Activated T-cell treated with anti-CD3 and anti-CD28 coated beads, Interleukin-2, amount 50 U/mL, for 24 hours (primary cell): ENCODE measurements around the gene TMEM187.
"Not testable (repeated sequence)": the region's sequence is repeated elsewhere in the genome, so short reads cannot be mapped to it uniquely, and the experiment has no call there.

Source experiments
- DNase-seq: peaks from one replicate; pipeline ENCODE4 v3.0.0-alpha.2; 2020
- H3K27ac Mint-ChIP-seq: 2 replicates; pipeline ENCODE4 v1.8.0; 2020; ENCODE audit warnings: mild to moderate bottlenecking, mixed read lengths
- H3K27me3 Mint-ChIP-seq: 2 replicates; pipeline ENCODE4 v1.8.0; 2020; ENCODE audit warnings: mixed read lengths
- H3K36me3 Mint-ChIP-seq: 2 replicates; pipeline ENCODE4 v1.8.0; 2020; ENCODE audit warnings: low read depth, mixed read lengths
- H3K4me1 Mint-ChIP-seq: 2 replicates; pipeline ENCODE4 v1.8.0; 2020; ENCODE audit warnings: low read depth, mixed read lengths
- H3K4me3 Mint-ChIP-seq: 2 replicates; pipeline ENCODE4 v1.8.0; 2020; ENCODE audit warnings: mild to moderate bottlenecking, moderate library complexity, mixed read lengths
- H3K9me3 Mint-ChIP-seq: 2 replicates; pipeline ENCODE4 v1.8.0; 2020; ENCODE audit warnings: mixed read lengths

TMEM187 gene

DNA sequence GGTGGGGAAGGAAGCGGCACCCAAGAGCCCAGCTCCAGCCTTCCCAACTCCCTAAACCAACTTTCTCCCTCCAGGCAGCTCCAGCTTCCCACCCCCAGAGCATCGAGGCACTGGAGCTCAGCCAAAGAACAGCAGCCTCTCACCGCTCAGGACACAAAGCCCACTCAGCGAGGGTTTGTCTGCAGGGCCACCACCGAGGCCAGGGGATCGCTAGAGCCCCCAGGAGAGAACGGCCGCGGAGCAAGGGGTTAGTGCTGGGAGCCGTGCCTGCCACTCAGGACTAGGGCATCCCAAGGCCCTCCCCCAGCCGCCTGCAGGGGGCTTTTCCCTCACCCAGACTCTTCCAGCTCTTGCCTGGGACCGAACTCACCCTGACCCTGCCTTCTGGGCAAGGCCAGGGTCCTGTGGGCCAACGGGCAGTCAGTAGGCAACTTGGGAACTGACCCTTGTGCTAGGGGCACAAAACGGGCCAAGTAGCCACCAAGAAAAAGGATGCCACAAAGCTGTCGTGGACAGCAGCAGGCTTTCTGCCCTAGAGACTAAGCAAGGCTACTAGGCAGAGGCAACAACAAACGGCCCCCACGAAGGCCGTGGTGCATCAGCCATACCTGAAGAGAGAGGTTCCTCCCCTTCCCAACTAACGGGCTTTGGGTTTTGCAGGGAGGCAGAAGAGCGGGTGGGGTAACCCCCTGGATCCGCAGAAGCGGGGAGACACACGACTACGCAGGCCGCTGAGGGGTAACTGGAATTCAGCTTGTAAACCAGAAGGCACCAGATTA is 3.2 kb upstream of the TMEM187 start:
- Mint-ChIP-seq H3K36me3 (peaks cover 71% of the 10 kb centered on the region), H3K4me1 (peaks cover 52% of the 10 kb centered on the region)

DNA sequence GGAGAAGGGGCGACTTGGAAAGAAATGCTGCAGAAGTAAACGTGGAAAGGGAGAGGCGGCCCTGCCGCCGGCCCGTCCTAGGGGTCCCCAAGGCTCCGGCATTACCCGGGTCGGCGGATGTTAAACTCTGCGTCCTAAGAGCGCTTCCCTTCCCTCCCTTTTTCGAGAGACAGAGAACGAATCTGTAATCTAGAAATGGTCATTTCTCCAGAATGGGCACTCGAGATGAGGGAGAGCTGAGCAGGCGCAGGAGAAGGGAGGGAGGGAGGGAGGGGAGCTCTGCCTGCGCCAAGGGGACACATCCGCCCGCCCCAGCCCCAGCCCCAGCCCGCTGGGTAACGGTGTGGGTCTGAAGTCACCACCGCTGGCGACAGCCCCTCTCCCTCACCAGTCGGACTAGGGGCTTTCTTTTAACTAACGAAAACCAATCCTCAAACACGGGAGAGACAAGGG is 2.6 kb upstream of the TMEM187 start:
- DNase-seq = peak; percentile 59
- H3K4me3 Mint-ChIP-seq = peak overlapping the region; percentile 100
- peaks cover 54% of the 10 kb centered on the region for H3K4me1 Mint-ChIP-seq
- peaks cover 65% of the 10 kb centered on the region for H3K36me3 Mint-ChIP-seq
- H3K9me3 Mint-ChIP-seq = no peaks in the 10 kb centered on the region
- no peaks in the 10 kb centered on the region for H3K27me3 Mint-ChIP-seq
- peak overlapping the region; percentile 97 for H3K27ac Mint-ChIP-seq

More for the DNA sequence above, 3.2 kb upstream of the TMEM187 start:
- Mint-ChIP-seq H3K27me3 (no peaks in the 10 kb centered on the region), H3K9me3 (no peaks in the 10 kb centered on the region), H3K4me3 (peak overlapping the region; percentile 100), H3K27ac (peak overlapping the region; percentile 97)
- DNase-seq = no peak

DNA sequence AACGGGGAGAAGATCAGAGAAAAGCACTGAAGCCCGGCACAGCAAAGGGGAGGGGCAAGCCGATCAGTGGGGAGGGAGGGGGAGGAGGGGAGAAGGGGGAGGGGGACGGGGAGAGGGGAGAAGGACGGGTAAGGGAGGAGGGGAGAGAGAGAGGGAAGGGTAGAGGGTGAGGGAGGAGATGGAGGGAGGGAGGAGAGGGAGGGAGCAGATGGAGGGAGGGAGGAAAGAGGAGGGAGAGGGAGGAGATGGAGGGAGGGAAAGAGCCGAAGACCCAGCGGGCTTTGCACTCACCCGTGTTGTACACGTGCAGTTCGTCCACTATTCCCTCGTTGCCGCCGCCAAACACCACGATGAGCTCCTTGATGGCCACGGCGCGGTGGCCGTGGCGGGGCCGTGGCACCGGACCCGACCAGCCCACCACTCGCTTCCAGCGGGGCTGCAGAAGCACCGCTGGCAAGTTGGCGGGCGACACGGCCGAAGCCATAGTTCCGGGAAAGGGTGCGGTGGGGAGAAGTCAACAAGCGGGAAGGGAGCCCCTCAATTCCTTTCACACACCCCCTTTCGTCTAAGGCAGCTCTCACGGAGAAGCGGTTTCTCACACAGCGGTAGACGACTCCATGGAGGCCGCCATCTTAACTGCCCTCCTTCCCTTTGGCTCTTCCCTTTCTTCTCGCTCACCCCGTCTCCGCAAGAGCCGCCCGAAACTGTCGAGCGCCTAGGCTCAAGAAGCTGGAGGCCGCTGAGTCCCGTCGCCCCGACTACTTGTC is 2.0 kb upstream of the TMEM187 start:
- Mint-ChIP-seq H3K27ac (peak overlapping the region; percentile 100), H3K27me3 (no peaks in the 10 kb centered on the region), H3K9me3 (no peaks in the 10 kb centered on the region), H3K36me3 (peaks cover 59% of the 10 kb centered on the region), H3K4me3 (peak overlapping the region; percentile 100), H3K4me1 (peaks cover 49% of the 10 kb centered on the region)
- no peak for DNase-seq

GRCh38 chrX:153971124-153971449 is 1.5 kb upstream of the TMEM187 start:
- Mint-ChIP-seq H3K4me1 (peaks cover 48% of the 10 kb centered on the region), H3K27ac (peak overlapping the region; percentile 100), H3K4me3 (peak overlapping the region; percentile 100), H3K27me3 (peaks cover 3% of the 10 kb centered on the region), H3K9me3 (no peaks in the 10 kb centered on the region), H3K36me3 (peaks cover 55% of the 10 kb centered on the region)
- DNase-seq = peak; percentile 94

GRCh38 chrX:153971450-153972367 is 845 bp upstream of the TMEM187 start, which contains the start of gene HCFC1:
TSS of gene HCFC1 (minus strand) at chrX:153971818. CDS start at chrX:153970840, 978 bp downstream.
- DNase-seq = peak; percentile 96
- H3K27me3 Mint-ChIP-seq = peaks cover 3% of the 10 kb centered on the region
- peaks cover 49% of the 10 kb centered on the region for H3K36me3 Mint-ChIP-seq
- peaks cover 42% of the 10 kb centered on the region for H3K4me1 Mint-ChIP-seq
- H3K9me3 Mint-ChIP-seq = no peaks in the 10 kb centered on the region
- H3K4me3 Mint-ChIP-seq = peak within 1 kb of the TSS; percentile 100
- H3K27ac Mint-ChIP-seq = peak within 1 kb of the TSS; percentile 100

DNA sequence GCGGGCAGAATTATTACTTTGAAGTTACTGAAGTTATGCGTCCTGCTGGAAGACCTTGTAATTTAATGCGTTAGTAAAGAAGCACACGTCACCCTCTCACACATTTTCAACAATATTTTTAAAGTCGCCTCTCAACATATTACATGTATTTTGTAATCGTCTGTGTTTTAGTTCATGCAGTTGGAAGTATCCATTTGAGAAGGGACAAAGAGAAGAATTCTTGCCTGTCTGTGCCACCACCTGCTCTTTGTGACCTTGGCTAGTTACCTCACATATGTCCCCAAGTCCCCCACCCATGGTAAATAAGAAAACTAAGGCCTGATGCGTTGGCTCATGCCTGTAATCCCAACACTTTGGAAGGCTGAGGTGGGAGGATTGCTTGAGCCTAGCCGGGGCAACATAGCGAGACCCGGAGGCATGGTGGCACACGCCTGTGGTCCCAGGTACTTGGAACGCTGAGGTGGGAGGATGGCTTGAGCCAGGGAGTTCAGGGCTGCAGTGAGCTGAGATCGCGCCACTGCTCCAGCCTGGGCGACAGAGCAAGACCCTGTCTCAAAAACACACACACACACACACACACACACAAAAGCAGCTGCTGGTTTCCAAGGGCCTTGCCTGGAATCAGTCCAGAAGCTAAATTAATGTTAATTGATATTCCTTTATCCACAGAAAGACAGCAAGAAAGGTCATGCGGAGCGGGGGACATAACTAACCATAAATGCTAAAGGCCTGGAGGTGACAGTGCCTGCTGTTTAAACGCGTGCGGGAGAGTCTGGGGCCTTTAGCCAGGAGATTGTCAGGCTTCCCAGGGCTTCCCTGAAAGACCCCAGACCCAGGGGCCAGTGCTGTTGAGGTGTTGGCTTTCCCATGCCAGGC is 811 bp downstream of the TMEM187 start:
- H3K4me1 Mint-ChIP-seq = peaks cover 26% of the 10 kb centered on the region
- no peak for DNase-seq
- H3K9me3 Mint-ChIP-seq = no peaks in the 10 kb centered on the region
- H3K4me3 Mint-ChIP-seq = peak overlapping the region; percentile 83
- peaks cover 3% of the 10 kb centered on the region for H3K27me3 Mint-ChIP-seq
- H3K27ac Mint-ChIP-seq = peak overlapping the region; percentile 94
- H3K36me3 Mint-ChIP-seq = peaks cover 32% of the 10 kb centered on the region

GRCh38 chrX:153974003-153974725 is 1.6 kb downstream of the TMEM187 start:
- no peak for DNase-seq
- Mint-ChIP-seq H3K9me3 (no peaks in the 10 kb centered on the region), H3K27me3 (peaks cover 3% of the 10 kb centered on the region), H3K4me3 (peak overlapping the region; percentile 83), H3K36me3 (peaks cover 24% of the 10 kb centered on the region), H3K27ac (peak overlapping the region; percentile 94), H3K4me1 (peaks cover 25% of the 10 kb centered on the region)

GRCh38 chrX:153974726-153975286 is 2.3 kb downstream of the TMEM187 start:
- Mint-ChIP-seq H3K4me3 (peak overlapping the region; percentile 83), H3K27ac (peak overlapping the region; percentile 94), H3K9me3 (no peaks in the 10 kb centered on the region), H3K27me3 (peaks cover 3% of the 10 kb centered on the region), H3K4me1 (peaks cover 25% of the 10 kb centered on the region), H3K36me3 (peaks cover 18% of the 10 kb centered on the region)
- DNase-seq = no peak

GRCh38 chrX:153980394-153980793 is 7.8 kb downstream of the TMEM187 start:
- DNase-seq, H3K36me3 Mint-ChIP-seq, H3K9me3 Mint-ChIP-seq: not testable (repeated sequence)
- H3K27ac Mint-ChIP-seq = peak overlapping the region; percentile 88
- H3K4me1 Mint-ChIP-seq = peaks cover 53% of the 10 kb centered on the region
- peaks cover 46% of the 10 kb centered on the region for H3K27me3 Mint-ChIP-seq
- peak overlapping the region; percentile 67 for H3K4me3 Mint-ChIP-seq

- no peaks in the 10 kb centered on the region for H3K9me3 Mint-ChIP-seq
- no peaks in the 10 kb centered on the region for H3K36me3 Mint-ChIP-seq
- H3K4me3 Mint-ChIP-seq = peak overlapping the region; percentile 37
- no peak for DNase-seq
- peaks cover 42% of the 10 kb centered on the region for H3K27me3 Mint-ChIP-seq
- H3K27ac Mint-ChIP-seq = peak overlapping the region; percentile 88
- peaks cover 52% of the 10 kb centered on the region for H3K4me1 Mint-ChIP-seq
Measured at GRCh38 chrX:153981231-153981630, 8.7 kb downstream of the TMEM187 start.

DNA sequence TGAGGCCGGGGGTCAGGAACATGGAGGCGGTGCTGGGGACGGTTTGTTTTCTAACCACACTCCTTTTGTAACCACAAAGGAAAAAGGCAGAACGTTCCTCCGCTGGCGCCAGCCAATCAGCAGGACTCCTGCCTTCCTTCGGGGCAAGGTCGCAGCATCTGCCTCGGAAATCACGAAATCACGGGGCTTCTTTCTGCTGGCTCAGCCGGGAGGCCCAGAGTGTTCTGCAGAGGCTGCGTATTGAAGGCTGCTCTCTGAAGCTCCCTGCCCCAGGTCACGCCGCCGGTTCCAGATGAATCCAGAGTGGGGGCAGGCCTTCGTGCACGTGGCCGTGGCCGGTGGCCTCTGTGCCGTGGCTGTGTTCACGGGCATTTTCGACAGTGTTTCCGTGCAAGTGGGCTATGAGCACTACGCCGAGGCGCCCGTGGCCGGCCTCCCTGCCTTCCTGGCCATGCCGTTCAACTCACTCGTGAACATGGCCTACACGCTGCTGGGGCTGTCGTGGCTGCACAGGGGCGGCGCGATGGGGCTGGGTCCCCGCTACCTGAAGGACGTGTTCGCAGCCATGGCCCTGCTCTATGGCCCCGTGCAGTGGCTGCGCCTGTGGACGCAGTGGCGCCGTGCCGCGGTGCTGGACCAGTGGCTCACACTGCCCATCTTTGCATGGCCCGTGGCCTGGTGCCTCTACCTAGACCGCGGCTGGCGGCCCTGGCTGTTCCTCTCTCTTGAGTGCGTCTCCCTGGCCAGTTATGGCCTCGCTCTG is 9.4 kb downstream of the TMEM187 start:
- Mint-ChIP-seq H3K9me3 (no peaks in the 10 kb centered on the region), H3K27me3 (peaks cover 44% of the 10 kb centered on the region), H3K36me3 (no peaks in the 10 kb centered on the region), H3K27ac (peak overlapping the region; percentile 88), H3K4me1 (peaks cover 53% of the 10 kb centered on the region), H3K4me3 (peak overlapping the region; percentile 37)
- DNase-seq = peak; percentile 71

DNA sequence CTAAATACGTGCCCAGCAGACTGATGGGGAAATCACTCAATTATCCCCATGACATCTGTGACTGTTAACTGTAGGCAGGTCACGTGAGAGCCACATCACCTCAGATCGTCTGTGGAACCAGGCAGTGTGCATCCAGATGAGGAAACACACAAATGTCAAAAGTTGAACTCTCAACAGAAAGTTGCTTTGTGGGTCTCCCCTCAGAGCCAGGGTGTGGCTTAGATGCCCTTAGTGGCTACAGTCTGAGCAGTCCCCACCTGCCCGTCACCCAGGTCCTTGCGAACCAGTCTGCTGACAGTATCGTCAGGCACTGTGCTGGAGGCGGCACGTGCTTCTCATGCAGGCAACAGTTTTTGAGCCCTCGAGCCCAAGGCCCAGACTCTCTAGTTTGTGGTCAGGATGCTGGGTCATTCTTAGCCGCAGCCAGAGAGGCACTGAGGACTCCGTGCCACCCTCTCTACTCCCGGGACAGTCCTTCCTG is 10.8 kb downstream of the TMEM187 start:
- H3K4me3 Mint-ChIP-seq = no peak overlapping the region
- no peaks in the 10 kb centered on the region for H3K36me3 Mint-ChIP-seq
- peak; percentile 46 for DNase-seq
- no peaks in the 10 kb centered on the region for H3K9me3 Mint-ChIP-seq
- H3K27ac Mint-ChIP-seq = peak overlapping the region; percentile 88
- H3K27me3 Mint-ChIP-seq = peaks cover 49% of the 10 kb centered on the region
- peaks cover 56% of the 10 kb centered on the region for H3K4me1 Mint-ChIP-seq
